ENCODE data around the gene STAB2. TPM values are rescaled to one million over a fixed set of nuclear protein-coding genes. Genes with fewer than 3 reads are reported as not detected.

Gene STAB2
- polyA plus RNA-seq, 1 donor from 2014 or later, result not detected

DNA sequence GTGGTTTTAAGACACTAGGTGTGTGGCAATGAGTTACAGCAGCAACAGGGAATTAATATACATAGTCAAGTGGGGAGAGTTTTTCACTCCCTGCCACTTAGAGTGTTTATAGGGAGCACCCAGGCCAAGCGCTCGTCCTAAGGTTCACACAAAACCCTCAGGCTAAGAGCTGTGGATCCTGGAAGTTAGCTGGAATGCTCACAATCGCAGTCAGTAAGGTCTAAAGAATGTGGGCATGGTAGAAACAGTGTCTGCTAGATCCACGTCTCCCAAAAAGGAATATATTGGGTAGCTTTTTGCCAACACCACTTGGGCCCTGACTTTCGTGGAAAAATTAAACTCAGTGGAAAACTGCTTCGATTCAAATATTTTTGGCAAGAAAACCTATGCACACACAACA is 36.6 kb downstream of the STAB2 start:
- H2AFZ ChIP-seq (ENCODE audit: low read depth, low read length), result no peak overlapping the region

DNA sequence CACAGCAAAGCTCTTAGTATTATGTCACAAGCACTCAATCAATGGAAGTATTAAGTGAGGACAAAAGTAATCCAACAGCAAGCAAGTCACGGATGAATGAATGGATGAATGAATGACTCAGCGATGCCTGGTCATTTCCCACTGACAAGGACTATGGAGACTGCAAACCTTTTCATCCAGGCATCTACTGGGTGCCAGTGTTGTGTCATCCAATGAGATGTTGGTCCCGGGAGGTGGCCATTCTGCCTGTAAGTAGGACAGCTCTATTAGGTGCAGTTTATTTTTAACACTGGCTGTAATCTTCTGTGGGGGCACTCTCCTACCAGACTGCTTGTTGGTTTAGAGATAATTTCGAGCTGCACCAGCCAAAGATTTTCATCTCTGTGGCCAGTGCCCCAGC is 39.4 kb downstream of the STAB2 start:
- Histone ChIP-seq H2AFZ (ENCODE audit: low read depth, low read length) (no peak overlapping the region), H3K9ac (ENCODE audit: low read length) (no peak overlapping the region), H3K4me3 (ENCODE audit: low read length) (no peak overlapping the region), H3K9me3 (ENCODE audit: low read length) (no peaks in the 10 kb centered on the region), H3K36me3 (ENCODE audit: insufficient read depth, low read length) (no peaks in the 10 kb centered on the region), H3K9me2 (ENCODE audit: insufficient read depth, low read length) (no peaks in the 10 kb centered on the region), H3K79me2 (replicated peaks; ENCODE audit: insufficient read depth, low read length) (no peaks in the 10 kb centered on the region), H4K20me1 (ENCODE audit: insufficient read depth) (no peaks in the 10 kb centered on the region), H3K4me2 (ENCODE audit: low read length) (no peak overlapping the region), H3F3A (ENCODE audit: insufficient read depth, low read length, poor library complexity, severe bottlenecking) (no peaks in the 10 kb centered on the region), H3K27ac (ENCODE audit: low read length) (no peak overlapping the region), H3K27me3 (ENCODE audit: insufficient read depth, low read depth, low read length) (no peaks in the 10 kb centered on the region)
- TF ChIP-seq, protein P1, sequence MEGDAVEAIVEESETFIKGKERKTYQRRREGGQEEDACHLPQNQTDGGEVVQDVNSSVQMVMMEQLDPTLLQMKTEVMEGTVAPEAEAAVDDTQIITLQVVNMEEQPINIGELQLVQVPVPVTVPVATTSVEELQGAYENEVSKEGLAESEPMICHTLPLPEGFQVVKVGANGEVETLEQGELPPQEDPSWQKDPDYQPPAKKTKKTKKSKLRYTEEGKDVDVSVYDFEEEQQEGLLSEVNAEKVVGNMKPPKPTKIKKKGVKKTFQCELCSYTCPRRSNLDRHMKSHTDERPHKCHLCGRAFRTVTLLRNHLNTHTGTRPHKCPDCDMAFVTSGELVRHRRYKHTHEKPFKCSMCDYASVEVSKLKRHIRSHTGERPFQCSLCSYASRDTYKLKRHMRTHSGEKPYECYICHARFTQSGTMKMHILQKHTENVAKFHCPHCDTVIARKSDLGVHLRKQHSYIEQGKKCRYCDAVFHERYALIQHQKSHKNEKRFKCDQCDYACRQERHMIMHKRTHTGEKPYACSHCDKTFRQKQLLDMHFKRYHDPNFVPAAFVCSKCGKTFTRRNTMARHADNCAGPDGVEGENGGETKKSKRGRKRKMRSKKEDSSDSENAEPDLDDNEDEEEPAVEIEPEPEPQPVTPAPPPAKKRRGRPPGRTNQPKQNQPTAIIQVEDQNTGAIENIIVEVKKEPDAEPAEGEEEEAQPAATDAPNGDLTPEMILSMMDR (IDR thresholded peaks at IDR 0.05; ENCODE audit: poor library complexity, severe bottlenecking), result peak; percentile 74
- TF ChIP-seq, protein P2, sequence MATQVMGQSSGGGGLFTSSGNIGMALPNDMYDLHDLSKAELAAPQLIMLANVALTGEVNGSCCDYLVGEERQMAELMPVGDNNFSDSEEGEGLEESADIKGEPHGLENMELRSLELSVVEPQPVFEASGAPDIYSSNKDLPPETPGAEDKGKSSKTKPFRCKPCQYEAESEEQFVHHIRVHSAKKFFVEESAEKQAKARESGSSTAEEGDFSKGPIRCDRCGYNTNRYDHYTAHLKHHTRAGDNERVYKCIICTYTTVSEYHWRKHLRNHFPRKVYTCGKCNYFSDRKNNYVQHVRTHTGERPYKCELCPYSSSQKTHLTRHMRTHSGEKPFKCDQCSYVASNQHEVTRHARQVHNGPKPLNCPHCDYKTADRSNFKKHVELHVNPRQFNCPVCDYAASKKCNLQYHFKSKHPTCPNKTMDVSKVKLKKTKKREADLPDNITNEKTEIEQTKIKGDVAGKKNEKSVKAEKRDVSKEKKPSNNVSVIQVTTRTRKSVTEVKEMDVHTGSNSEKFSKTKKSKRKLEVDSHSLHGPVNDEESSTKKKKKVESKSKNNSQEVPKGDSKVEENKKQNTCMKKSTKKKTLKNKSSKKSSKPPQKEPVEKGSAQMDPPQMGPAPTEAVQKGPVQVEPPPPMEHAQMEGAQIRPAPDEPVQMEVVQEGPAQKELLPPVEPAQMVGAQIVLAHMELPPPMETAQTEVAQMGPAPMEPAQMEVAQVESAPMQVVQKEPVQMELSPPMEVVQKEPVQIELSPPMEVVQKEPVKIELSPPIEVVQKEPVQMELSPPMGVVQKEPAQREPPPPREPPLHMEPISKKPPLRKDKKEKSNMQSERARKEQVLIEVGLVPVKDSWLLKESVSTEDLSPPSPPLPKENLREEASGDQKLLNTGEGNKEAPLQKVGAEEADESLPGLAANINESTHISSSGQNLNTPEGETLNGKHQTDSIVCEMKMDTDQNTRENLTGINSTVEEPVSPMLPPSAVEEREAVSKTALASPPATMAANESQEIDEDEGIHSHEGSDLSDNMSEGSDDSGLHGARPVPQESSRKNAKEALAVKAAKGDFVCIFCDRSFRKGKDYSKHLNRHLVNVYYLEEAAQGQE (IDR thresholded peaks at IDR 0.05; ENCODE audit: borderline replicate concordance), result no peak
- no peak for TF ChIP-seq TAF1 (IDR thresholded peaks at IDR 0.05; ENCODE audit: low read depth)
- peak; percentile 78 for TF ChIP-seq SMC3 (conservative IDR thresholded peaks at IDR 0.05; ENCODE audit: poor library complexity)
- peak; percentile 17 for TF ChIP-seq EP300 (conservative IDR thresholded peaks at IDR 0.05; ENCODE audit: poor library complexity, severe bottlenecking)
- peak; percentile 80 for TF ChIP-seq RAD21 (conservative IDR thresholded peaks at IDR 0.05)

More for the DNA sequence above, 36.6 kb downstream of the STAB2 start:
- TF ChIP-seq EP300 (conservative IDR thresholded peaks at IDR 0.05; ENCODE audit: poor library complexity, severe bottlenecking), result no peak
- no peak for TF ChIP-seq EZH2 (IDR thresholded peaks at IDR 0.05; ENCODE audit: borderline replicate concordance, insufficient read depth, low read length, poor library complexity, severe bottlenecking)
- no peak for TF ChIP-seq TAF1 (IDR thresholded peaks at IDR 0.05; ENCODE audit: low read depth)
- no peak for TF ChIP-seq MXI1 (conservative IDR thresholded peaks at IDR 0.05; ENCODE audit: poor library complexity, severe bottlenecking)
- TF ChIP-seq RAD21 (conservative IDR thresholded peaks at IDR 0.05), result no peak
- no peaks in the 10 kb centered on the region for H3F3A ChIP-seq (ENCODE audit: insufficient read depth, low read length, poor library complexity, severe bottlenecking)
- H4K20me1 ChIP-seq (ENCODE audit: insufficient read depth), result no peaks in the 10 kb centered on the region
- H3K4me3 ChIP-seq (ENCODE audit: low read length), result no peak overlapping the region
- H3K79me2 ChIP-seq (replicated peaks; ENCODE audit: insufficient read depth, low read length), result no peaks in the 10 kb centered on the region
- no peaks in the 10 kb centered on the region for H3K9me3 ChIP-seq (ENCODE audit: low read length)
- no peak overlapping the region for H3K27ac ChIP-seq (ENCODE audit: low read length)
- no peak overlapping the region for H3K4me2 ChIP-seq (ENCODE audit: low read length)
- no peaks in the 10 kb centered on the region for H3K27me3 ChIP-seq (ENCODE audit: insufficient read depth, low read depth, low read length)
- H3K9me2 ChIP-seq (ENCODE audit: insufficient read depth, low read length), result no peaks in the 10 kb centered on the region
- no peak overlapping the region for H3K9ac ChIP-seq (ENCODE audit: low read length)
- H3K36me3 ChIP-seq (ENCODE audit: insufficient read depth, low read length), result no peaks in the 10 kb centered on the region

Data from neural cell (in vitro differentiated cells).